Stimulated activated CD4-positive, alpha-beta T cell treated with anti-CD3 and anti-CD28 coated beads, Interleukin-2, amount 100 ng/mL, for 4 hours (primary cell): ENCODE results near the gene HECW1.
"Not testable (repeated sequence)": the region's sequence is repeated elsewhere in the genome, so short reads cannot be mapped to it uniquely, and the experiment has no call there.

Experiments
- DNase-seq: peaks from one replicate; pipeline ENCODE4 v3.0.0-alpha.2; 2020; ENCODE audit warnings: low read depth

Gene HECW1

DNA sequence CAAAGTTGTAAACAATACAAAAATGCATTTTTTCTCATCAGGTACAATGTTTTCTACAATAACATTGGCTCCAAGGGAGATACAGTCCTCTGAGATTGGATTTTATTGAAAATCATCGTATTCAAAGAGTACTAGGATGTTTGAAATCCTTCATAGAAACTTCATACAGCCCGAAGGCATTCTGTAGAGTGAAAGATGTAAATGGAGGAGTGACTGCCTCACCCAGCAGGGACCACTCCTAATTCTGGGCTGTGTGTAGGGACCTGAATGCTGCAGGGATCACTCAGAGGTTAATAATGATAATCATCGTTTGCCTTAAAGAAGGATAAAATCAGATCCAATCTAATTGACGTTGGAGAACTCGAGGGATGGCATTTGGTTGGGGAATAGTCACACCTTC is 198.6 kb downstream of the HECW1 start:
- no peak for DNase-seq

DNA sequence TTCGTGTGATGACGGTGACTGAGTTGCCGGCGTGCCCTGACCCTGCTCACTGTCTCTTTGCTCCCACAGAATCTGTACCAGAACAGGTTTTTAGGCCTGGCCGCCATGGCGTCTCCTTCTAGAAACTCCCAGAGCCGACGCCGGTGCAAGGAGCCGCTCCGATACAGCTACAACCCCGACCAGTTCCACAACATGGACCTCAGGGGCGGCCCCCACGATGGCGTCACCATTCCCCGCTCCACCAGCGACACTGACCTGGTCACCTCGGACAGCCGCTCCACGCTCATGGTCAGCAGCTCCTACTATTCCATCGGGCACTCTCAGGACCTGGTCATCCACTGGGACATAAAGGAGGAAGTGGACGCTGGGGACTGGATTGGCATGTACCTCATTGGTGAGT is 199.2 kb downstream of the HECW1 start:
- DNase-seq: no peak

DNA sequence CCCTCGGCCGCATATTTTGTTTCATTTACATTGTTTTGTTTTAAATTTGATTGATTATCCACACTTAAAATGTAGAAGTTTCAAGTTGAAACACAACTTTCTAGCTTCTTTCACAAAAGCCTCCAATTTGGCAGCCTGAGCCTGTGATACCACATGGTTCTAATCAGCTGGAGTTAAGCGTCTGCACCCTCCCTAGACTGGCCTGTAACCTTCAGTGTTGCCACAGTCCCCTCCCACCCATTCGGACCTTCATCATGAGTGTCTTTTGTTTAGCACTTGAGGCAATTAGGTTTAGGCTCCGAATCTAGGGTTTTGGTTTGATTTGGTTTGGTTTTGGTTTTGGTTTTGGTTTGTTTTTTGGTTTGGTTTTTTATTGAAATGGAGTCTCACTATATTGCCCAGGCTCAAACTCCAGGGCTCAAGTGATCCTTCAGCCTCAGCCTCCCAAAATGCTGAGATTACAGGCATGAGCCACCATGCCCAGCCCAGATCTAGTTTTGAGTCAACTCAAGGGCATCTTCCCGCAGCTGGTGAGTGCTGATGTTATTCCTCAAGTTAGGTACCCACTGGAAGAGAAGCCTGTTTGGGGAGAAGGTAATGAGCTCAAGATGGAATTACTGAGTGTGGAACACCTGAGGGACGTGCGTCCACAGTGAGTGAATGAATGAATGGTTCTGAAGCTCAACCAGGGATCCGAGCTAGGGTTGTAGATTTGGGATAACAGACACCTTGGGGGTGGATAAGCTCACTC is 201.4 kb downstream of the HECW1 start:
- no peak for DNase-seq

DNA sequence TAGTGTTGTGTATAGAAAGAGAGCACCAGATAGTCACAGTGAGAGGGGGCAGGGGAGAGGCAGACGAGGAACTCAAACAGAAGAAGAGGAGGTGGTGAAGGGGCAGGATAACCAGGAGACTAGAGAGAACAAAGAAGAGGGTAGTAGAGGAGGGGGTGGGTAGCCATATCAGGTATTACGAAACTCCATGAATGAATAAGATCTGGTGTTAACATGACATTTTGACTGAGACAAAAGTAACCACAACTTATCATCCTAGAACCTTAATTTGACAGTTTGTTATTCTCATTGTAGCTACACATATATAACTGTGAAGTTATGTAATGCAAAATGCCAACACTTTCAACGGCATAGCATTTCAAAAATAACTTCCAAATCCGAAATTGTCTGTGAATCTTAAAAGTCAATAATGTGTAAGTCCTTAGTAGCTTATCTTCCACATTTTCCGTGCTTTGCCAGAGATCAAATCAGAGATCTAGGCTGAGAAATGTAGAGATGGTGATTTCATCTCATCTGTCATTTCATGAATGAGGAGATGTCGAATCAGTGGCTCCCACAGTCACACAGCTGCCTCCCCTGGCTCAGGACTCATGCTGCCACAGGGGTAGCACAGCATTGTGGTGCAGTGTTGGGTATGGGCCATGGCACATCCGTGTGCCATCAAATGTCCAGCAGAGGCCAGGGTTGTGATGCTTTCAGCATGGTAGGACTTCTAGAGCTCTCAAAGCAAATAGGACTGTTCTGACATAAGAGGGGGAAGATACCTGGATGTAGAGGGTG is 202.1 kb downstream of the HECW1 start:
- no peak for DNase-seq

DNA sequence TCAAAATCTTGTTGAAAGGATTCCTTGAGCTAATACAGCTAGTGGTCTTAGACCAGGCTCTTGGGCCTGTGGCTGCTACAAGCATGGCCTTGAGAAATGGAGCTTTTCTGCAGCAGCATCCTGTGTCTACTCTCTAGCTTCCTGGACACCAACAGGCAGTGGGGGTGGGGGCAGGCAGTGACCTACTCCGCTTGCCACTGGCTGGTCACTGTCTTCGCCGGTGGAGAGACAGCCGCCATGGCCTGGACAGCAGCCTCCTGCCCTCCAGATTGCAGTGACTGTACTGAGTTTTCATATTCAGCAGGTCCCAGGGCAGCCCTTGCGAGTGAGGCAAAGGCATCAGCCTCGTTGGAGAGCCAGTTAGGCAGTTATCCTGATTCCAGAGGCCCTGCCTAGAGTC is 204.6 kb downstream of the HECW1 start:
- no peak for DNase-seq

DNA sequence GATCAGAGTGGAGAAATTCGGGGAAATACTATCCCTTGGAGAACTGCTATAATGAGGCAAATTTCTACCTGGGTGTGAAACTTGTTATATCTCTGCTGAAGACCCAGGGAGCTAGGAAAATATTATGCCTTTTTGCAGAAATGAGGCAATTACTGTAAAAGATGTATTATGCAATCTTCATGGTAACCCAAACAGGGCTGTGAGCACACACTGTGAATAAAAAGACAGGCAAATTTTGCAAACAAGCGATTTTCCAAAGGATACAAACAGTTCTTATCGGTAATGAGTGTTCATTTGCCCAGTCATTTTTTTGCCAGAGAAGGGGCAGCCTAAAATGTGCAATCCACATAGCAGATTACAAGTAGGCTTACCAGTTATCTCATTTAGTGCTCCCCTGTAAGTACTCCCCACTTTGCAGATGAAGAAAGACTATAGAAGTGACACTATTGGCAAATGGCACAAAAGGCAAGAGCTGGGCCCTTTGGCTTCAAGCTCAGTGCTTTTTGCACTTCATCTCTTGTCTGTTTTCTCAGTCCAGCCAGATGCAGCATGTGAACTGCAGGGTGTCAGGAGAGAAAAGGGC is 205.8 kb downstream of the HECW1 start:
- no peak for DNase-seq

DNA sequence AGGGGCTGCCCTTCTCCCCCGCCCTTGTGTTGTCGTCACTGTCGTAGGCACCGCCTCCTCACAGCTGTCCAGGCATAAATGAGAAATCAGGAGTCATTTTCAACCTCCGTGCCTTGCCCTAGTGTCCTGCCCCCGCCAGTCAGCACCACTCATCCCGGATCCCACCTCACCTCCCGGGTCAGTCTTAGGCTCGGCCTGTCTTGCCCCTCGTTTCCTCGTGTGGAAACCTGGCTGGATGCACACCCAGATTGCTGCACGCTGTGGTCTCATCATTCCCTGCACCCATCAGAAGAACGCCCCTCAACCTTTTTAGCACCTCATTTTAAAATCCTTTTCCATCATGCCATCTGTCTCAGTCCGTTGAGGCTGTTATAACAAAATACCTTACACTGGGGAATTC is 213.1 kb downstream of the HECW1 start:
- DNase-seq: no peak

DNA sequence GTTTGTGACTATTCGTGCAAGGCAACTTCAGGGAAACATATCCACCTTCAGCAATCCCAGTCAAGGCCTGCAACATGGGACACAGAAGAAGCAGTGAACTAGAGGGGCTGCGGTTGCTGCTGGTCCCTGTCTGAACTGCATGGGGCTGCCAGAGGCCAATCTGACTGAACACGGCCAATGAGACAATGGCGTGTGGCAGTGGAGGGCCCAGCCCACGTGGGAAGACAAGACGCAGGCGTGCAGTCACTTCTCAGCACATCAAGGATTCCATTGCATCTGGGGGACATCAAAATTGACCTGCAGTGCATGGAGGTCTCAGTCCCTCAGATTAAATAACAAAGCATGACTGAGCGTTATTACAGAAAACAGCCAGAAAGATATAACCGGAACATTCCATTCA is 215.9 kb downstream of the HECW1 start:
- DNase-seq: no peak

DNA sequence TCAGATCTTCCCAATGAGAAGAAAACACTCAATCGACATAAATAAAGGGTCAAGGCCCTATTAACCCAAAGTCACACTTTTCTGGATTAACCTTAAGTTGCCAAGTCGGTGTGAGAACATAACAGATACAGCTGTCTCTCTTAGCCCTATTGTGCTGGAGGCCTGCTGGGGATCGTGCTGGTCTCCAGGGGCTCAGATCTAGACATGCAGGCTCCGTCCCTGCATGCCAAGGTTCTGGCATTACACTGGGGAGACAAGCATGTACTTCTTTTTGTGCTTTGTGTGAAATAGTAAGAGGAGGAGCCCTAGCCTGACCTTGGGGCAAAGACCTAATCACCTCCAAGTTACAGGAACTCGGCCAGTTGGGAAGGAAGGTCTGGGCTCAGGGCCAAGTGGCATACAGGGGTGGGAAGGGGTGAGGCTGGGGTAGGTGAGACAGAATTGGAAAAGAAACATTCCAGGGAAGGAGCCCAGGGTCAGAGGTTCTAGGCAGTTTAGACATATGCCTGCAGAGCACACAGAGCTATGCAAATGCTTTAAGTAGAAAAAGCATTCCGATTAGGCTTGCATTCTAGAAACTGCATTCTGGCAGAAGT is 216.4 kb downstream of the HECW1 start:
- no peak for DNase-seq

DNA sequence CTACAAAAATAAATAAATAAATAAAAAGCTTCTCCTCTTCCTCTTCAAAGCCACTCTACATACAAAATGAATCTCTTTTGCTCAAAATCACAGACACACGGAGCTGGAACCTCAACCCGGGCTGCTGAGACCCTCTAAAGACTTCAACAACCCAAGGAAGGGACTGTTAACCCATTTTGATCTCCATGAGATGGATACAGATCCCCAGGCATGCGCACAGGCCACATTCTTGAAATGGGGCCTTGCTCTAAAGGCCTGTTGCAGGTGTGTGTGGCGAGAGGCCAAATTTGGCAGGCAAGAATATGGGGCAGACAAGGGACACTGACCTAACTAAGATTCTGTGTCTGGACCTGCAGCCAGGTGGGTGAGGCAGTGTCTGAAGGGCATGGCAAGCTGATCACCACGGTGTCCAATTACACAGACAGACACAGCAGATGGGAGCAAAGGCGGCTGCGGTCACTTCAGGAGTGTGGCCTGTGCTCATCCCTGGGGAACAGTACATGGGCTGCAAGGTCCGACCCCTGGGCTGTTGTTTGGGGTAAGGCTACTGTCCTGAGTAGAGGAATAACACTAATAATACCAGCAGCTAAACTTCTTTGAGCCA is 219.8 kb downstream of the HECW1 start:
- no peak for DNase-seq

DNA sequence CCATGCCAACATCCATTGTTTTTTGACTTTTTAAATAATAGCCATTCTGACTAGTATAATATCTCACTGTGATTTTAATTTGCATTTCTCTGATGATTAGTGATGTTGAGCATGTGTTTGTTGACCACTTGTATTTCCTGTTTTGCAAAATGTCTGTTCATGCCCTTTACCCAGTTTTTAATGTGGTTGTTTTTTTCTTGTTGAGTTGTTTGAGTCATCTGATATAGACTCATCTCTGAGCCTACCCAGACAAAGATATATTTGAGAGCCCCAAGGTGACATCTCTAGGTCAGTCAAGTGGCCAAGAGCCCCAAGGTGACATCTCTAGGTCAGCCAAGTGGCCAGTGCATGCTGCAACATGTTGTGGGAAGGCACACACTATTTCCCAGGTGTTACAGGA is 224.7 kb downstream of the HECW1 start:
- DNase-seq: no peak

DNA sequence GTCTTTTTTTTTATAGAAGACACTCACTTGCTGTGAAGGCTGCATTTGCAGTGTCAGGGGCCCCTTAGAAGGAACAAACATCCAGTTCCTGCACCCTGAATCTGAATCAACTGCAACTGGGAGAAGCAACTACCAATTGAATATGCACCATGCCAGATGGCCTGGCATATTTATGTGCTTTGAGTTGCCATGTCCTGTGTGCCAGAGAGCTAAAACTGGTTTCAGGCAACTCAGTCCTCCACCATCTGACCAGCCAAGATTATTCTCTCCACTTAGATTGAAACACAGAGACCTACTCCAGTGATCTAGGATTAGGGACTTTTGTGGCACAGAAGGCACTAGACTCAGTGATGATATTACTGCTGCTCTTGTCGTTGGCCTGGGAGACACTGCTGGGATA is 225.4 kb downstream of the HECW1 start:
- DNase-seq: no peak

DNA sequence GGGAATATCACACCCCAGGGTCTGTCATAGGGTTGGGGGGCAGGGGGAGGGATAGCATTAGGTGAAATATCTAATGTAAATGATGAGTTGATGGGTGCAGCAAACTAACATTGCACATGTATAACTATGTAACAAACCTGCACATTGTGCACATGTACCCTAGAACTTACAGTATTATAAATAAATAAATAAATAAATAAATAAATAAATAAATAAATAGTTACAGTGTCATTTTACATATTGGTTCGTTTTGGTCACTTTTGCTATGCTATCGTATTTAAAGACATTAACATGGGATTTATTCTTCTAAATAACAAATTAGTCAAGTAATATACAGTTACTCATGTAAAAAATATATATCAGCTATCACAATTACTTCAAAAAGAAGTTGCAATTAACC is 228.7 kb downstream of the HECW1 start:
- DNase-seq: no peak

DNA sequence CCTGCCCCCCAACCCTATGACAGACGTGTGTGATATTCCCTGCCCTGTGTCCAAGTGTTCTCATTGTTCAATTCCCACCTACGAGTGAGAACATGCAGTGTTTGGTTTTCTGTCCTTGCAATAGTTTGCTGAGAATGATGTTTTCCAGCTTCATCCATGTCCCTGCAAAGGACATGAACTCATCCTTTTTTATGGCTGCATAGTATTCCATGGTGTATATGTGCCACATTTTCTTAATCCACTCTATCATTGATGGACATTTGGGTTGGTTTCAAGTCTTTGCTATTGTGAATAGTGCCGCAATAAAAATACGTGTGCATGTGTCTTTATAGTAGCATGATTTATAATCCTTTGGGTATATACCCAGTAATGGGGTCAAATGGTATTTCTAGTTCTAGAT is 231.0 kb downstream of the HECW1 start:
- not testable (repeated sequence) for DNase-seq

DNA sequence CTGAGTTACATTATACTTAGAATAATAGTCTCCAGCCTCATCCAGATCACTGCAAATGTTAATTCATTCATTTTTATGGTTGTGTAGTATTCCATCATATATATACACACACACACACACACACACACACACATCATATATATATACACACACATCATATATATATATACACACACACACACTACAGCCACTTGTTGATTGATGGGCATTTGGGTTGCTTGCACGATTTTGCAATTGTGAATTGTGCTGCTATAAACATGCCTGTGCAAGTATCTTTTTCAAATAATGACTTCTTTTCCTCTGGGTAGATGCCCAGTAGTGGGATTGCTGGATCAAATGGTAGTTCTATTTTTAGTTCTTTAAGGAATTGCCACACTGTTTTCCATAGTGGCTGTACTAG is 233.2 kb downstream of the HECW1 start:
- not testable (repeated sequence) for DNase-seq

DNA sequence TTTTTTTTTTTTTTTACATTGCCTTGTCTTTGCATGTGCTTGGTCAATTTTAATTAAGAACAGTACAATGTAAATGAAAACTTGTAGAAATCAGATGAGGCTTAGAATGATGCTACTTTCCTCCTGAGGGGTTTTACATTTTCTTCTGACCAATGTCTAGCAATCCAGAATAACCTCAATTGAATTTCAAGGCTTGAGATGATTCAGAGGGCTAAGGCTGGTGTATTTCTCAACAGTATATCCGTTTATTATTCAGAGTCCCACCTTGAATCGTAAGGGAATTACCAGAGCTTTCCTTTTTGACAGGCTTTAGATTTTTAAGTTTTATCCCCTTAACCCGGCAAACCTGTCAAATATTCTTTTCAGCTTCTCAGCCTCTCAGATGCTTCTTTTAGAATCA is 239.2 kb downstream of the HECW1 start:
- no peak for DNase-seq

DNA sequence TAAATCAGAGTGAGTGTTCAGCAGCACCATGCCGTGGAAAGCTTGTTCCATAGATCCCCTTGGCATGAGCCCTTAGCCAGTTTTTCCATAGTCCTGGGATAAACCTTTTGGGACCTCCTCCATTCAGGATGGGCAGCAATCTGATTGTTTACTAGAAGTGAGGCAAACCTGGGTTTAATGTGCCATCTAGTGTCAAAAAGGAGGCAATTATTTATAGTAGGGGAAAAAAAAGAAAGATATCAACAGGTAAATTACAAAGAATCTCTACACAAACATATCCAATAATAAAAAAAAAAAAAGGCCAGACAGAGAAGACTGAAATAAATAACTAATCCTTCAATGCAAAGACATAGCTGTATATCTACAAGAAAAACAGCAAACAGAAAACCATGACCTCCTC is 241.5 kb downstream of the HECW1 start:
- DNase-seq: no peak

DNA sequence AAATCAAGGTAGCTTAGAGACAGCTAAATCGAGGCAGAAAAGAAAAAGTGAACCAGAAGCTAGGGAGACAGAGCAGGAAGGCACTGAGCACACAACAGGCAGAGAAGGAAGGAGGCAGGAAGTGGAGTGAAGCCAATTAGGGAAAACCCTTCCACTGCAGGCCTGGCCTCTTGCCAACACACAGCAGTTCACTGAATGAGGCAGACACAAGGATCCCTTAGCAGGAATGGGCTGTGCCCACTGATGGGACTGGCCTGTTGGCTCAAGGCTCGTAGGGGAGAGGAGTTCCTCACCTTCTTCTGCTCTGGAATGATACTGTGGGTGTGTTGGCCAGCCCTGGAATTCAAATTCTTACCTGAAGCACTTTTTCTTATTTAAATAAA is 250.2 kb downstream of the HECW1 start:
- DNase-seq: no peak

DNA sequence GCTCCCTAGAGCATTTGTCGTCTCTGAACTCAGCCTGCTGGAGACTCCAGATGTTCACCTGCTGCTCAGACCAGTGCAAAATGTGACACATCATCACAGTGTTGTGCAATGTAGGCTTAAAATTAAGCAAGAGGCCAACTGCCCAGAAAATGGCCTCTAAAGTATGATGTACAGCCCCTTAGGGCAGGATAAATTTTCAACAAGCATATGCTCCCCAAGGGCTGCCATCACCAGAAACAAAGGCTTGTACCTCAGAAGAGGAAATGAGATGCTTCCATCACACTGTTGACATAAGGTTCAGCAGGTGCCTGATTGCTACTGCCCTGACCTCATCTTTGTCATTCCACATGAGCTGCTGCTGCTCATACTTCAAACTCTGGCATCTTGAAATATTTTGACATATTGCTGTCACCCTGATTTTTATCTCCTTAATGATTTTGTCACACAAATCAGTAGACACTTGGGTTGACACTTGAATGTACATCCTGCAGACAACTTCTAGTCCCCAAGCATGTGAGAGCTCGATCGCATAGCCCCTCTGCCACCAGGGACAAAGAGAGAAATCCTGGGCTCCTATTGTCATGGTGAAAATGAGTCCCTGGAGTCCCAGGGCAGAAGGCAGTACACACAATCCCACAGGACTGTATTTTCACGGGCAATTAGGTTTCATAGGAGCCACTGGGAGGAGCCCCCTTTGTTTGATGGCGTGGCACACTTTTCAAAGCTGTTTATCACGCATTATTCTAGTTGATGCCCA is 250.8 kb downstream of the HECW1 start:
- DNase-seq: no peak

DNA sequence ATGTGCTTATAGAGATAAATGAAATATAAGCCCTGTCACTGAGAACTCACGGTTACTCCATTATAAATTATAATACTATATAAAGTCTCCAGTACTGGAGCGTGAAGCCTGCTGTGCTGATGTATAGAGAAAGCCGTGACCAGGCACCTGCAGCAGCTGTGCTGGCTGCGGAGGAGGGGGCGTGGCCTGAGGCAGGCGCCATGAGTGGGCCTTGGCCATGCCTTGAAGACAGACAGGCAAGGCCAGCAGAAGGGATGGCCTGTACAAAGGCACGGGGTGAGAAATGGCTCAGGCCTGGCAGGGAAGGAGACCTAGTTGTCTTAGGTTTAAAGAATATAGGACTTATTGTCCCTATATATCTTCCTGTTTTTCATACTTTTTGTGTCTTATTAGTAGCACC is 251.9 kb downstream of the HECW1 start:
- no peak for DNase-seq

DNA sequence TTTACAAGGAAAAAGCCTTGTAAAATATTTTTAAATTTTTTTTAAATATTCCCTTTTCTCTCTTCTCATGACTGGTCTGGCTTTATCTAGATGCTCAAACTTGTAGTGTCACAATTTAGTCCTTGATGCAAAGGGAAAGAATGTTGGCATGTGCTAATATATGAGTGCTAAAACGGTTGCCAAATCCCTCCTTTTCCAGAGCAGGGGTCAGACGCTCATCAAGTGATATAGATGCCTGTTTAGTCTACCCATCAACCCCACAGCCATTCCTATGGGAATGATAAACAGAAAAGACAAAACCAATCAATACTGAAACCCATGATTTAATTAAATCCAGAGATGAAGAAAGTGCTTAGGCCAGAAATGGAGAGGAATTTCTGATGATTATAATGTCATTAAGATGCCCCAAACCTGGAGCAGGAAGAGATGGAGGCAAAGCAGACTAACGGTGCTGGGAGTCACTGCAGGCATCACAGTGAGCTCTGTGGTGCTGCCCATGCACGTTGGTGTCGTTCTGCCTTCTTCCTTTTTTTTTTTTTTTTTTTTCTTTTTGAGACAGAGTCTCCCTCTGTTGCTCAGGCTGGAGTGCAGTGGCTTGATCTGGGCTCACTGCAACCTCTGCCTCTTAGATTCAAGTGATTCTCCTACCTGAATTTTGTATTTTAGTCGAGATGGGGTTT is 260.4 kb downstream of the HECW1 start:
- no peak for DNase-seq
